K562 (cell line): ENCODE data around the gene S100A2. TPM values are rescaled to one million over a fixed set of nuclear protein-coding genes. Genes with fewer than 3 reads are reported as not detected.
A peak's percentile ranks its signal among the peaks of the same experiment; 100 is the strongest.

Experiments
- ATAC-seq: fragments of 200-7000 bp; cut with Tn5 transposase; 3 replicates; pipeline ENCODE4 v1.9.1; 2020; ENCODE audit warnings: moderate library complexity
- BruUV-seq: library from RNA; stranded (reverse); fragments of 400-500 nt; replicated peaks from 2 replicates; lab custom pipeline; 2021; lab: Mats Ljungman, UMichigan
- CTCF ChIA-PET: fragments of 300-600 bp; formaldehyde crosslinking; extraction: SDS; loops from one replicate; lab custom pipeline; 2021; ENCODE audit warnings: low intra/inter-chr PET ratio; lab: Yijun Ruan, JAX
- POLR2A ChIA-PET: fragments of 300-600, 350-650 bp; sonication (Branson Sonifier 250); formaldehyde crosslinking; extraction: SDS; loops from one replicate; lab custom pipeline; 2021; ENCODE audit warnings: antibody characterized with exemption, inconsistent platforms; lab: Yijun Ruan, JAX
- DNase-seq, 4 experiments: peaks; one replicate each; pipeline versions ENCODE4 v3.0.0 to v3.0.0-alpha.2; 2011 to 2018; ENCODE audit warnings: low spot score in 3 of 4, mixed read lengths in 3 of 4; ENCODE audit errors: extremely low read depth in 1 of 4
- FAIRE-seq: peaks from 2 replicates; lab custom pipeline; 2011; peaks lifted over from hg19 to GRCh38; lab: Jason Lieb, UNC
- H2AFZ ChIP-seq: 2 replicates; pipeline ENCODE4 v1.6.0; 2011; ENCODE audit warnings: low read depth, low read length, control low read depth, inconsistent platforms
- H3K27ac ChIP-seq: fragments of 200-600 bp; 3 replicates; pipeline ENCODE4 v1.8.0; 2011; ENCODE audit warnings: low read depth, mild to moderate bottlenecking, control low read depth, inconsistent platforms, low read length, moderate library complexity, mixed read lengths; ENCODE audit errors: extremely low read depth
- H3K27me3 ChIP-seq, 2 experiments: fragments of 300-600 bp in 1 of 2; 2 replicates in 1 of 2; 3 replicates in 1 of 2; pipeline versions ENCODE4 v1.6.0 to v1.8.0; 2011; ENCODE audit warnings: inconsistent platforms in 2 of 2, low read length in 2 of 2, mild to moderate bottlenecking in 1 of 2, mixed read lengths in 1 of 2, moderate library complexity in 1 of 2; ENCODE audit not compliant: control insufficient read depth in 2 of 2, insufficient read depth in 2 of 2
- H3K36me3 ChIP-seq: fragments of 300-600 bp; 3 replicates; pipeline ENCODE4 v1.8.0; 2011; ENCODE audit warnings: mild to moderate bottlenecking, low read length, inconsistent platforms; ENCODE audit not compliant: control insufficient read depth, insufficient read depth
- H3K4me1 ChIP-seq, 2 experiments: fragments of 200-600 bp in 1 of 2; replicated peaks in 1 of 2; 2 replicates in 1 of 2; 3 replicates in 1 of 2; pipeline versions ENCODE4 v1.5.1 to v1.8.0; 2011; ENCODE audit warnings: inconsistent platforms in 2 of 2, low read length in 2 of 2, mild to moderate bottlenecking in 1 of 2, mixed read lengths in 1 of 2, moderate library complexity in 1 of 2; ENCODE audit not compliant: control insufficient read depth in 2 of 2, insufficient read depth in 2 of 2
- H3K4me2 ChIP-seq: 2 replicates; pipeline ENCODE4 v1.6.1; 2011; ENCODE audit warnings: low read length, control low read depth, inconsistent platforms, mixed read lengths; ENCODE audit not compliant: insufficient read depth
- H3K4me3 ChIP-seq: fragments of 200-600 bp; sonication (generic), shearing (Covaris generic); 2 replicates; pipeline ENCODE4 v1.5.1; 2016; ENCODE audit warnings: control low read depth, inconsistent platforms
- H3K79me2 ChIP-seq: fragments of 200-600 bp; 3 replicates; pipeline ENCODE4 v1.8.0; 2011; ENCODE audit warnings: low read length, inconsistent platforms; ENCODE audit not compliant: control insufficient read depth, insufficient read depth
- H3K9ac ChIP-seq, 2 experiments: 2 replicates each; pipeline versions ENCODE4 v1.6.0 to v1.6.1; 2011; ENCODE audit warnings: low read depth in 2 of 2, low read length in 2 of 2, control low read depth in 1 of 2, inconsistent platforms in 1 of 2, mild to moderate bottlenecking in 1 of 2, mixed read lengths in 1 of 2; ENCODE audit not compliant: insufficient read depth in 1 of 2
- H3K9me1 ChIP-seq: one replicate; pipeline ENCODE4 v1.6.0; 2011; ENCODE audit warnings: inconsistent platforms, mild to moderate bottlenecking, low read length, moderate library complexity; ENCODE audit not compliant: control insufficient read depth, insufficient read depth
- H3K9me3 ChIP-seq: replicated peaks from 2 replicates; pipeline ENCODE4 v1.5.1; 2011; ENCODE audit warnings: low read depth, low read length, inconsistent platforms; ENCODE audit not compliant: control insufficient read depth, insufficient read depth
- H4K20me1 ChIP-seq: replicated peaks from 2 replicates; pipeline ENCODE4 v1.6.1; 2011; ENCODE audit warnings: low read length, inconsistent platforms, mixed read lengths; ENCODE audit not compliant: control insufficient read depth, insufficient read depth
- ERF ChIP-seq: fragments of 450-650 bp; formaldehyde crosslinking; IDR thresholded peaks from 2 replicates; pipeline ENCODE4 v1.4.0; 2020; ENCODE audit warnings: mild to moderate bottlenecking, mixed read lengths
- FOSL1 ChIP-seq: fragments of 200-800 bp; sonication (Bioruptor generic); conservative IDR thresholded peaks from 2 replicates; pipeline ENCODE4 v1.6.1; 2016; ENCODE audit warnings: missing genetic modification characterization, missing compliant biosample characterization
- HDGF ChIP-seq: fragments of 450-650 bp; IDR thresholded peaks from 2 replicates; pipeline ENCODE4 v1.6.1; 2016
- RBFOX2 ChIP-seq: fragments of 200-400 bp; formaldehyde crosslinking; IDR thresholded peaks from 2 replicates; pipeline ENCODE4 v1.6.1; 2017; ENCODE audit warnings: low read depth, mild to moderate bottlenecking, low read length, moderate library complexity
- SRSF3 ChIP-seq: fragments of 200-400 bp; formaldehyde crosslinking; IDR thresholded peaks from 2 replicates; pipeline ENCODE4 v1.6.1; 2016; ENCODE audit warnings: mild to moderate bottlenecking, low read length, moderate library complexity; ENCODE audit not compliant: insufficient read depth
- TEAD2 ChIP-seq: fragments of 450-650 bp; IDR thresholded peaks from 2 replicates; pipeline ENCODE4 v1.6.1; 2016; ENCODE audit warnings: missing genetic modification characterization, control low read depth, missing compliant biosample characterization
- YY1 ChIP-seq, 3 experiments: IDR thresholded peaks; 2 replicates each; pipeline ENCODE4 v1.6.1; 2011; ENCODE audit warnings: low read length in 2 of 3, mild to moderate bottlenecking in 2 of 3, moderate library complexity in 2 of 3, borderline replicate concordance in 1 of 3, control low read depth in 1 of 3, low read depth in 1 of 3; ENCODE audit not compliant: insufficient read depth in 3 of 3, insufficient replicate concordance in 2 of 3, control insufficient read depth in 1 of 3, insufficient read length in 1 of 3; ENCODE audit errors: extremely low read depth in 1 of 3
- ZFP30 ChIP-seq: fragments of 250-450 bp; sonication (Bioruptor Pico); IDR thresholded peaks from 2 replicates; pipeline ENCODE4 v1.8.0; 2022; ENCODE audit warnings: moderate library complexity, mild to moderate bottlenecking, inconsistent platforms, borderline replicate concordance
- ZNF436 ChIP-seq: fragments of 250-450, 450-650 bp; sonication (Bioruptor Pico); formaldehyde crosslinking; IDR thresholded peaks from 2 replicates; pipeline ENCODE4 v1.7.0; 2020; ENCODE audit warnings: mild to moderate bottlenecking
- ZNF695 ChIP-seq: fragments of 450-650 bp; formaldehyde crosslinking; IDR thresholded peaks from 2 replicates; pipeline ENCODE4 v1.4.0; 2020; ENCODE audit warnings: mild to moderate bottlenecking, moderate library complexity
- ZNF780A ChIP-seq: fragments of 250-450 bp; sonication (Bioruptor Pico); IDR thresholded peaks from 2 replicates; pipeline ENCODE4 v1.5.0; 2021; ENCODE audit warnings: mild to moderate bottlenecking
- WGBS: fragments of 100-300 bp; shearing (Covaris generic); methylation state at CpG from one replicate; pipeline ENCODE4 v1.1.6; 2016; ENCODE audit warnings: low coverage, mixed read lengths; ENCODE audit not compliant: insufficient coverage; ENCODE audit errors: missing lambda C conversion rate; 5-methylcytosine and 5-hydroxymethylcytosine counted together
- in situ Hi-C: fragments of 300-500 bp; cut with MboI; formaldehyde crosslinking; loops from 4 replicates; pipeline ENCODE4 v1.15.0; 2018; ENCODE audit warnings: inconsistent platforms, mixed read lengths
- intact Hi-C: fragments of 100-400 bp; cut with micrococcal nuclease; formaldehyde crosslinking; loops from 2 replicates; pipeline ENCODE4 v1.14.2; 2022
- polyA plus RNA-seq, 8 experiments: library from polyadenylated mRNA; depleted of rRNA in 4 of 8; stranded (reverse) in 5 of 8; unstranded in 3 of 8; fragments of >200 nt; fragmentation: Nextera tagmentation in 2 of 8; fragmentation: Illumina TruSeq in 1 of 8; extraction: Ambion mirVana in 2 of 8; extraction: Trizol in 1 of 8; gene quantifications; 2 replicates each; pipeline versions ENCODE4 v1.2.1 to v1.2.3, GENCODE V29; 2011 to 2014; ENCODE audit warnings: inconsistent platforms in 1 of 8, missing spikeins in 1 of 8
- total RNA-seq, 7 experiments: library from RNA; depleted of rRNA in 6 of 7; stranded (reverse); fragments of >200 nt in 6 of 7; fragmentation: Illumina TruSeq in 2 of 7; extraction: Trizol in 2 of 7; gene quantifications; 2 replicates each; pipeline versions ENCODE4 v1.2.1 to v1.2.3, GENCODE V29; 2011 to 2021; ENCODE audit warnings: low replicate concordance in 1 of 7

Gene S100A2
- total and polyA plus RNA-seq, 9 of the 15 experiments (the other 6 are each of a cell fraction or from before 2014, with no cell fraction given): 0.28 to 0.65 (median 0.44) TPM; not detected in 4

DNA sequence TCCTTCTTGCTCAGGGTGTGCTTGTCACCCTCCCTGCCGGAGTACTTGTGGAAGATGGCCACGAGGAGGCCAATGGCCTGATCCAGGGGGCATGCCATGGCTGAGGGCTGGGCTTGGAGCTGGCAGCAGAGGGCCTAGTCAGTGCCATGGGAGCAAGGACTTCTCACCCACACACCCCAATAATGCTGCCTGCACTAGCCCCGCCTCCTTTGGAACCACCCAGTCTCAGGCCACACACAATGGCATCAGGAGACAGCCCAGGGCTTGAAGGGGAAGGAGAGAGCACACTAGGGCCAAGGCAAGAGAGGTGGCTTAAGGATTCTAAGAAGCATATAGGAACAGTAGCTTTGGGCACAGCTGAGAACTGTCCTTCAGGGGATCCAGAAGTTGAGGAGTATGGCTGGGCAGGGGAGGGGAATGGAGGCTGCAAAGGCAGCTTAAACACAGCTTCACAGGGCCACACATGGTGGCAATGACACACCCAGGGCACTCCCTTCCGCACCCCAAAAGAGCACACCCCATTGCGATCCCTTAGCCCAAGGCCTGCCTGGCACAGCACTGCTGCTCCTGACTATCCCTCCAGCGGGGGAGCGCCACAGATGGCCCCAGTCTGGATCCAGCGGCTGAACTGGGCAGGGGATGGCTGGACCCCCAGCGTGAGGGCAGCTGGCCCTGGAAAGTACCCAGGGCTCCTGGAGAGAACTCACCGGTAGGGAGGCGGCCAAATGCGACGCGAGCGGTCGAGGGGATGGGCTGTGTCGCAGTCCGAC is 30.2 kb downstream of the S100A2 start, which contains the start of gene S100A6:
Gene S100A6 (minus strand): TSS at position 750 of the 770 bp plus-strand sequence. CDS start 652 bp downstream, at position 98.
- no peak for FAIRE-seq
- in situ Hi-C loops: no loop called here

More for the DNA sequence above, 30.2 kb downstream of the S100A2 start, which contains the start of gene S100A6:
- Histone ChIP-seq H3K4me1 (peaks cover 53 to 57% of the 10 kb centered on the region in 2 experiments), H3K36me3 (no peaks in the 10 kb centered on the region), H3K79me2 (no peaks in the 10 kb centered on the region; the same call in 2 of the 3 replicates), H3K9me3 (no peaks in the 10 kb centered on the region), H3K27ac (peak within 1 kb of the TSS; percentile 46; the same call in 2 of the 3 replicates), H3K4me3 (peak within 1 kb of the TSS; percentile 5; the same call in 1 of the 2 replicates), H2AFZ (peak within 1 kb of the TSS; percentile 85), H4K20me1 (no peaks in the 10 kb centered on the region), H3K4me2 (peak within 1 kb of the TSS; percentile 65), H3K9ac (peak within 1 kb of the TSS; percentile 33 to 82; a peak in 3 of 4 replicates), H3K9me1 (no peaks in the 10 kb centered on the region), H3K27me3 (no peaks in the 10 kb centered on the region)
- WGBS: 81% methylated on average over 9 of the region's 18 CpGs
- CTCF ChIA-PET: interaction anchor here (0.7 kb wide), 1 partner anchor 36 kb away, joined by 3 read pairs; no protein-coding TSS in a partner anchor
- DNase-seq (peak in 1 of 4 experiments; percentile 6), ATAC-seq (no peak)
- POLR2A ChIA-PET: interaction anchor here (0.6 to 1.2 kb wide), 4 partner anchors 10 to 255 kb away, joined by 3 to 5 read pairs (median 4); partner anchors contain the start of gene S100A4
- TF ChIP-seq ZFP30 (CRISPR knock-in tag): no peak
- no peak for TF ChIP-seq TEAD2
- TF ChIP-seq SRSF3: no peak
- no peak for TF ChIP-seq ZNF436 (CRISPR knock-in tag)
- no peak for TF ChIP-seq HDGF
- TF ChIP-seq ZNF695 (CRISPR knock-in tag): no peak
- TF ChIP-seq ERF (CRISPR knock-in tag): 0 out of 2 replicates have a peak, but pooled peaks have one; percentile 41
- no peak for TF ChIP-seq FOSL1
- no peak for TF ChIP-seq ZNF780A (CRISPR knock-in tag)
- peak; percentile 30; the same call in 1 of the 2 replicates for TF ChIP-seq RBFOX2
- no peak for TF ChIP-seq YY1 (IDR thresholded peaks at IDR 0.05; ENCODE audit: borderline replicate concordance in 1 of 3, control insufficient read depth in 1 of 3, extremely low read depth in 1 of 3, insufficient read depth in 3 of 3, insufficient read length in 1 of 3, insufficient replicate concordance in 2 of 3, low read depth in 1 of 3, low read length in 2 of 3)
- TSS peak; percentile 45 for BruUV-seq
- intact Hi-C loops: no loop called here
